Gastroesophageal sphincter (tissue), 4 donors: ENCODE measurements around the gene TMEM91. TPM values are rescaled to one million over a fixed set of nuclear protein-coding genes. Genes with fewer than 3 reads are reported as not detected.

Source experiments
- ATAC-seq: fragments of 150-250 bp; one replicate; pipeline ENCODE4 v1.9.1; 2016; ENCODE audit warnings: mild to moderate bottlenecking, moderate library complexity
- H3K27ac ChIP-seq, 4 donors: fragments of 200-600 bp; sonication (generic) in 3 of 4; 1 replicate in 3 of 4; 2 replicates in 1 of 4; pipeline ENCODE4 v1.5.1; 2016 to 2019
- H3K27me3 ChIP-seq: fragments of 200-600 bp; sonication (generic); one replicate; pipeline ENCODE4 v1.5.1; 2019
- H3K36me3 ChIP-seq, 2 donors: fragments of 200-600 bp; sonication (generic); one replicate each; pipeline ENCODE4 v1.5.1; 2019; ENCODE audit warnings: control low read depth in 1 of 2
- H3K4me1 ChIP-seq, 3 donors: fragments of 200-600 bp; sonication (generic); 1 replicate in 2 of 3; 2 replicates in 1 of 3; pipeline ENCODE4 v1.5.1; 2016 to 2019; ENCODE audit warnings: control low read depth in 2 of 3
- H3K4me3 ChIP-seq, 2 donors: fragments of 200-600 bp; sonication (generic); one replicate each; pipeline ENCODE4 v1.5.1; 2019; ENCODE audit warnings: mild to moderate bottlenecking in 1 of 2, moderate library complexity in 1 of 2
- H3K9me3 ChIP-seq, 3 donors: fragments of 200-600 bp; sonication (generic); one replicate each; pipeline ENCODE4 v1.5.1; 2017 to 2019; ENCODE audit warnings: control low read depth in 2 of 3
- CTCF ChIP-seq, 4 experiments: fragments of 200-600 bp in 2 of 4; fragments of 450-650 bp in 2 of 4; sonication (generic) in 1 of 4; IDR thresholded peaks; one replicate each; pipeline ENCODE4 v1.5.1; 2017 to 2019; ENCODE audit warnings: antibody characterized with exemption in 4 of 4, mild to moderate bottlenecking in 2 of 4, moderate library complexity in 2 of 4
- EP300 ChIP-seq: sonication (generic); formaldehyde crosslinking; IDR thresholded peaks from one replicate; pipeline ENCODE4 v1.6.1; 2017; ENCODE audit warnings: antibody characterized with exemption, mild to moderate bottlenecking
- POLR2A ChIP-seq, 2 donors: fragments of 450-650 bp; IDR thresholded peaks; one replicate each; pipeline ENCODE4 v1.6.1; 2017; ENCODE audit warnings: antibody characterized with exemption in 2 of 2, mild to moderate bottlenecking in 2 of 2, moderate library complexity in 1 of 2
- POLR2AphosphoS5 ChIP-seq: sonication (generic); formaldehyde crosslinking; IDR thresholded peaks from one replicate; pipeline ENCODE4 v1.6.1; 2017; ENCODE audit warnings: antibody characterized with exemption
- WGBS, 2 donors: methylation state at CpG; one replicate each; pipeline ENCODE4 v1.1.5; 2018; ENCODE audit warnings: low coverage in 1 of 2; 5-methylcytosine and 5-hydroxymethylcytosine counted together
- total RNA-seq, 4 donors: library from RNA; depleted of rRNA; stranded (reverse); fragments of >200 nt; gene quantifications; one replicate each; pipeline ENCODE4 v1.1.0, GENCODE V29; 2016

The TMEM91 gene
- total RNA-seq, 4 donors from 2014 or later = 7.9 to 17.5 (median 13.3) TPM

- peaks cover 0 to 9% (median 0%) of the 10 kb centered on the region in 3 donors for H3K4me1 ChIP-seq
- peaks cover 0 to 100% of the 10 kb centered on the region in 2 donors for H3K36me3 ChIP-seq
- no CpG with 5 or more reads among the region's 12 CpGs for WGBS, 2 donors
- no peak overlapping the region for H3K4me3 ChIP-seq
- H3K27ac ChIP-seq = no peak overlapping the region
- no peaks in the 10 kb centered on the region for H3K27me3 ChIP-seq
- TF ChIP-seq EP300 (no peak), POLR2AphosphoS5 (no peak), POLR2A (IDR thresholded peaks at IDR 0.05) (no peak), CTCF (IDR thresholded peaks at IDR 0.05) (no peak)
- ATAC-seq = no peak
- no peaks in the 10 kb centered on the region for H3K9me3 ChIP-seq
Observed at GRCh38 chr19:41416194-41416674, 39.9 kb downstream of the TMEM91 start.

- Histone ChIP-seq H3K4me3 (no peak overlapping the region), H3K4me1 (peaks cover 0 to 4% (median 0%) of the 10 kb centered on the region in 3 donors), H3K36me3 (peaks cover 0 to 100% of the 10 kb centered on the region in 2 donors), H3K9me3 (no peaks in the 10 kb centered on the region), H3K27me3 (no peaks in the 10 kb centered on the region), H3K27ac (peak overlapping the region in 2 of 4 donors; percentile 1 to 26)
- ATAC-seq = no peak
- WGBS, 2 donors = 60 to 80% methylated on average over 5 to 6 of the region's 8 CpGs
- no peak for TF ChIP-seq POLR2AphosphoS5
- TF ChIP-seq POLR2A (IDR thresholded peaks at IDR 0.05) = no peak
- no peak for TF ChIP-seq CTCF (IDR thresholded peaks at IDR 0.05)
- TF ChIP-seq EP300 = no peak
Observed at GRCh38 chr19:41420101-41420880, 44.0 kb downstream of the TMEM91 start.

- no peaks in the 10 kb centered on the region for H3K27me3 ChIP-seq
- H3K4me3 ChIP-seq = no peak overlapping the region
- H3K36me3 ChIP-seq = peaks cover 0 to 100% of the 10 kb centered on the region in 2 donors
- no peaks in the 10 kb centered on the region for H3K9me3 ChIP-seq
- peaks cover 0 to 14% (median 6%) of the 10 kb centered on the region in 3 donors for H3K4me1 ChIP-seq
- ATAC-seq = no peak
- H3K27ac ChIP-seq = peak overlapping the region in 1 of 4 donors; percentile 26
- no peak for TF ChIP-seq EP300
- no peak for TF ChIP-seq CTCF (IDR thresholded peaks at IDR 0.05)
- no peak for TF ChIP-seq POLR2A (IDR thresholded peaks at IDR 0.05)
- no peak for TF ChIP-seq POLR2AphosphoS5
- 79 to 100% methylated on average over 1 to 6 of the region's 6 CpGs for WGBS, 2 donors
Observed at GRCh38 chr19:41421314-41421713, 45.0 kb downstream of the TMEM91 start.

DNA sequence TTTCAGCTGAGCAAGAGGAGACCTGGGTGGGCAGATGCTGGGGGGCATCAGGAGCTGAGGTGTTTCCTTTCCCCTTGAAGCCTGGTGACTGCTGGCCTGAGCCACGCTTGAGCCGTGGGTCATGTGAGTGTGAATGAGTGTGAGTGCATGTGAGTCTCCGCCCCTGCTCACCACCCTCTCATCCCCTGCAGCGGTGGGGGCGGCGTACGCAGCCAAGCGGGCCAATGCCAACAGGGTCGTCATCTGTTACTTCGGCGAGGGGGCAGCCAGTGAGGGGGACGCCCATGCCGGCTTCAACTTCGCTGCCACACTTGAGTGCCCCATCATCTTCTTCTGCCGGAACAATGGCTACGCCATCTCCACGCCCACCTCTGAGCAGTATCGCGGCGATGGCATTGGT lies 45.6 kb downstream of the TMEM91 start:
- 87% methylated on average over 8 of the region's 20 CpGs; no CpG with 5 or more reads in 1 of the 2 donors for WGBS, 2 donors
- no peaks in the 10 kb centered on the region for H3K27me3 ChIP-seq
- ATAC-seq = no peak
- no peak overlapping the region for H3K4me3 ChIP-seq
- peaks cover 0 to 21% (median 9%) of the 10 kb centered on the region in 3 donors for H3K4me1 ChIP-seq
- TF ChIP-seq EP300 (no peak), CTCF (IDR thresholded peaks at IDR 0.05) (no peak), POLR2A (IDR thresholded peaks at IDR 0.05) (no peak), POLR2AphosphoS5 (no peak)
- no peak overlapping the region for H3K27ac ChIP-seq
- H3K36me3 ChIP-seq = peaks cover 0 to 97% of the 10 kb centered on the region in 2 donors
- H3K9me3 ChIP-seq = no peaks in the 10 kb centered on the region

DNA sequence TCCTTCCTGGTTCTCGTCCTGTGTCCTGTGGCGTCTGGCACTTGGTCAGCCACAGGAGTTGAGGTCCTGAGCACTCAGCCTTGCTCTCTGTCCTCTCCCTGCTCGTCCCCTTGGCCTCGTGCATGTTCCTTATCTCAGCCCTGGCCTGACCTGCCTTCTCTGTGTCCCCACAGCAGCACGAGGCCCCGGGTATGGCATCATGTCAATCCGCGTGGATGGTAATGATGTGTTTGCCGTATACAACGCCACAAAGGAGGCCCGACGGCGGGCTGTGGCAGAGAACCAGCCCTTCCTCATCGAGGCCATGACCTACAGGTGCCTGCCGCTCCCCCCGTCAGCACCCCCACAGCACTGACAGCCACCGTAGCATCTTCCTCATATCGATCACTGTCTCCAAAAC lies 46.1 kb downstream of the TMEM91 start:
- ATAC-seq = no peak
- peaks cover 0 to 92% of the 10 kb centered on the region in 2 donors for H3K36me3 ChIP-seq
- TF ChIP-seq CTCF (IDR thresholded peaks at IDR 0.05) (no peak), EP300 (no peak), POLR2AphosphoS5 (no peak), POLR2A (IDR thresholded peaks at IDR 0.05) (no peak)
- no peak overlapping the region for H3K4me3 ChIP-seq
- peaks cover 0 to 26% (median 13%) of the 10 kb centered on the region in 3 donors for H3K4me1 ChIP-seq
- H3K27ac ChIP-seq = no peak overlapping the region
- no peaks in the 10 kb centered on the region for H3K9me3 ChIP-seq
- 0 to 92% methylated on average over 1 to 13 of the region's 18 CpGs for WGBS, 2 donors
- no peaks in the 10 kb centered on the region for H3K27me3 ChIP-seq
